OCI-LY3 (cell line): ENCODE results near the gene DYRK3.

Experiments used
- CTCF ChIP-seq: fragments of 200-600, 300-600 bp; sonication (generic); IDR thresholded peaks from 2 replicates; pipeline ENCODE4 v1.5.1; 2014; ENCODE audit warnings: antibody characterized with exemption, low read length, low read depth
- EZH2phosphoT487 ChIP-seq: fragments of 200-600 bp; shearing (Covaris generic); IDR thresholded peaks from 2 replicates; pipeline ENCODE4 v1.6.1; 2018; ENCODE audit warnings: antibody characterized with exemption, mixed run types, low read depth

DNA sequence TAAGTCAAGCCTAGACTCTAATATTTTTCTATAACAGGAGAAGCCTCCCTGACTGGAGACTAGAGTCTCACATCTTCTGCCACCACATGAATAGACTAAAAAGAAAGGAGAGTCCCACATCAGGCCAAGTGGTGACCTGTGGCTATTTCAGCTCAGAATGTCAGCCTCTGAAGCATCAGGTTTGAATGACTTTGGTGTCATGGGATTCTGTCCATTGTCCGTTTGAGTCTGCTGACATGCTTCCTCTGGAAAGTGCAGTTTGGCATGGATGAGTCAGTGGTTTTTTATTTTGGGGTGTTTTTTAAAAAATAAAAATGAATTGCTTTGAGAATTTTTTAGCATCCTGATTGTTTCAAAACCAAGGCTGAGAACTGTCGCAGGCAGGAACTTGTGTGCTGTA is 19.5 kb downstream of the DYRK3 start:
- TF ChIP-seq CTCF (no peak), EZH2phosphoT487 (no peak)
